Measurements from ENCODE around the gene TUBGCP2. TPM values are rescaled to one million over a fixed set of nuclear protein-coding genes. Genes with fewer than 3 reads are reported as not detected.

TUBGCP2 gene
- total RNA-seq, 1 experiment from 2014 or later: 52.4 TPM

- no peak overlapping the region for H3K56ac ChIP-seq (ENCODE audit: insufficient read length, low read depth, low read length)
- no peak overlapping the region for H4K5ac ChIP-seq (ENCODE audit: insufficient read length, low read depth, low read length)
- no peak overlapping the region for H2BK120ac ChIP-seq (ENCODE audit: low read depth, low read length, poor library complexity, severe bottlenecking)
- H2BK12ac ChIP-seq (ENCODE audit: insufficient read length, low read depth, low read length): no peak overlapping the region
- no peaks in the 10 kb centered on the region for H3K9me3 ChIP-seq (ENCODE audit: control insufficient read depth, low read depth, low read length)
- H2BK20ac ChIP-seq (ENCODE audit: low read depth, low read length, poor library complexity, severe bottlenecking): no peak overlapping the region
- Mint-ChIP-seq H3K4me3 (no peak overlapping the region), H3K27ac (no peak overlapping the region), H3K27me3 (ENCODE audit: low read depth) (no peaks in the 10 kb centered on the region), H3K36me3 (ENCODE audit: insufficient read depth in 1 of 3, low read depth in 3 of 3) (peaks cover 20 to 67% (median 58%) of the 10 kb centered on the region in 3 experiments; a peak in 6 of 7 replicates), H3K9me3 (no peaks in the 10 kb centered on the region), H3K4me1 (no peaks in the 10 kb centered on the region)
- H2BK5ac ChIP-seq (ENCODE audit: insufficient read length, low read length): no peak overlapping the region
- no peak overlapping the region for H3K18ac ChIP-seq (ENCODE audit: insufficient read length, low read depth, low read length)
- no peak overlapping the region for H3K23ac ChIP-seq (ENCODE audit: insufficient read length, low read depth, low read length)
- H4K20me1 ChIP-seq (ENCODE audit: control insufficient read depth, insufficient read depth, insufficient read length): no peaks in the 10 kb centered on the region
- no peaks in the 10 kb centered on the region for H3K79me1 ChIP-seq (ENCODE audit: insufficient read depth, low read depth, low read length, poor library complexity, severe bottlenecking)
- no peak overlapping the region for H3T11ph ChIP-seq (ENCODE audit: low read length)
- no peak overlapping the region for H2AFZ ChIP-seq (ENCODE audit: low read length)
- H3K4ac ChIP-seq (ENCODE audit: low read depth, low read length): no peak overlapping the region
- no peak for DNase-seq
- H4K91ac ChIP-seq (ENCODE audit: insufficient read length, low read depth, low read length): no peak overlapping the region
- H3K9ac ChIP-seq (ENCODE audit: extremely low read depth, insufficient read length, low read length): no peak overlapping the region
- TF ChIP-seq CTCF (conservative IDR thresholded peaks at IDR 0.05): no peak
- H4K8ac ChIP-seq (replicated peaks; ENCODE audit: insufficient read length, low read depth, low read length): no peak overlapping the region
- H3K23me2 ChIP-seq (ENCODE audit: insufficient read length, low read depth, low read length, poor library complexity, severe bottlenecking): no peaks in the 10 kb centered on the region
- no peak overlapping the region for H3K4me2 ChIP-seq (ENCODE audit: insufficient read depth, insufficient read length, low read length)
- no peak overlapping the region for H2BK15ac ChIP-seq (ENCODE audit: low read depth, low read length)
- H3K27ac ChIP-seq (ENCODE audit: insufficient read length, low read depth, low read length): no peak overlapping the region
- no peaks in the 10 kb centered on the region for H3K27me3 ChIP-seq (ENCODE audit: insufficient read depth, low read length)
- no peak overlapping the region for H3K14ac ChIP-seq (ENCODE audit: insufficient read depth, low read length)
- WGBS (ENCODE audit: extremely low coverage, insufficient read length, low lambda C conversion rate): no CpG with 5 or more reads among the region's 24 CpGs
- H2AK5ac ChIP-seq (ENCODE audit: insufficient read length, low read length): no peak overlapping the region
- no peaks in the 10 kb centered on the region for H3K4me1 ChIP-seq (ENCODE audit: insufficient read depth, low read length)
- H3K79me2 ChIP-seq (ENCODE audit: insufficient read depth, low read length): no peaks in the 10 kb centered on the region
Measured at GRCh38 chr10:133282846-133283390, 25.8 kb downstream of the TUBGCP2 start.

Data from H9 (cell line).